Stimulated activated naive CD8-positive, alpha-beta T cell treated with anti-CD3 and anti-CD28 coated beads, Interleukin-15, amount 100 ng/mL, for 72 hours (primary cell): ENCODE data around the gene C1orf167.

ENCODE experiments used
- ATAC-seq: fragments of 150-1000 bp; cut with Tn5 transposase; 2 replicates; pipeline ENCODE4 v1.10.0; 2021; ENCODE audit warnings: mild to moderate bottlenecking, moderate library complexity
- DNase-seq, 2 donors: peaks; one replicate each; pipeline ENCODE4 v3.0.0; 2021 to 2022
- H3K27ac Mint-ChIP-seq, 2 donors: one replicate each; pipeline ENCODE4 v1.8.0; 2022; ENCODE audit warnings: mild to moderate bottlenecking in 2 of 2, mixed read lengths in 2 of 2, moderate library complexity in 2 of 2
- H3K27me3 Mint-ChIP-seq: one replicate; pipeline ENCODE4 v1.8.0; 2022; ENCODE audit warnings: mixed read lengths
- H3K4me1 Mint-ChIP-seq: one replicate; pipeline ENCODE4 v1.8.0; 2022; ENCODE audit warnings: mild to moderate bottlenecking, mixed read lengths
- H3K4me3 Mint-ChIP-seq, 2 donors: one replicate each; pipeline ENCODE4 v1.8.0; 2022; ENCODE audit warnings: mild to moderate bottlenecking in 2 of 2, mixed read lengths in 2 of 2, moderate library complexity in 1 of 2
- H3K9me3 Mint-ChIP-seq, 2 donors: one replicate each; pipeline ENCODE4 v1.8.0; 2022; ENCODE audit warnings: mixed read lengths in 2 of 2

The C1orf167 gene, protein sequence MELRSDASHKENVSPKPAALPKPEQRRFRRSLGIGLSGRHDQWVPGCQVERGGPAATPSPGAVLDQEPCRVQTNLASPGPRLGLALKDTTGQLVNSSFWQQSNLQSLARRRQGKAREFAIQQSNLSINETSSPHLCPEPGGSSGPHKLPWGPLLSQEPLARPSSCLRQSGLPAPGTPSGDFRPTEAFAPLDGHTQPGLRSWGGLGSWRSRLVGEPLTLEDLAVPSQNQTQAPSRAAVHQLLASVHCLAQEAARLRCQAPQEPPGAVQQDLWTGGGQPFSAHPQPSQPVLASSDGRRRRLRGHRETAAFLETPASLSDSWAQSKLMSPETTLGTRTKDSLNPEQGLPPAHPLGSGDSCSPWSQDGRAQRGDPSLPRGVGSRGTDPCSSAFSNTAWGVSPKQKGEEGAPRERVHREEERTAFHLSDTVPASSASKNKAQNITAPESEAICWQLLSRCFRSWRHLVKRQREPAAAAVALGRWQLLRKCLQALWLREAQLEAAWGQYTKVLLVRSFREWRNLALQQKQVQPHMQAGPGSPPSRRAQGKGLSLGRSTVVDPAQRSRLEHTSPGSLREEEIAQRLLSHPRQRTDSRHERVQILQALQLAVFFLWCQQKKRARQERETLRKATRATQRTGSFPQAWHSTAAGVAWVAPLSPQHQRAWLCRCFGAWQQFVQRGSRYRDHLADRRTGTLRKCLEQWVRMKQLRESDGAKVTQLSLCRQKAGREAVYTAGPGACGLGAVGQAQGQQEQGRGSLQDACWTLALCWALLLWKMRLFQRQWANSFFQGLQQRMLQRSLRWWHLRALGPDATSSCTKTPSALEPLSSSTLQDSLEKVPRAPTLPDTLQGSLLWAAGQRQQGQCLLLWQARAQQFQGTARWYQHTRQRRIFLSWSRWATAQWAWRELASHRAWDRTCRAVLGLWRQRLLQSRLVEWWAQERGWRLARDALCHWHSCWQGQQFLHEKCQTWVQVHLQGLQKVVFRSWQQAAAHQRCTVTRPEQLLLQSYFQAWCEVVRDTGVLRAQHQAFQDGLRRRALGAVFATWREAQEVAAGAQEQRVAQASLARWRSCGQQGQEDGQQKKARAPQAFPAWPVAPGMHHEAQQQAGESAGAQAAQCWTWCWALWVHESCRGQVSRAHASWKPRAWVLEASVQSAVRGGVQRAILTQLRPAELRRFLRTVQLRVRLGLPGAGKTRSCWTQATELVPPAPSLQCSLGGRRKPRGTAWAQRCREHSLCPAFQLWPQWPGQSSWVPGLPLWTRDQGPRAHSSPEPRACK (N-terminal part only)

DNA sequence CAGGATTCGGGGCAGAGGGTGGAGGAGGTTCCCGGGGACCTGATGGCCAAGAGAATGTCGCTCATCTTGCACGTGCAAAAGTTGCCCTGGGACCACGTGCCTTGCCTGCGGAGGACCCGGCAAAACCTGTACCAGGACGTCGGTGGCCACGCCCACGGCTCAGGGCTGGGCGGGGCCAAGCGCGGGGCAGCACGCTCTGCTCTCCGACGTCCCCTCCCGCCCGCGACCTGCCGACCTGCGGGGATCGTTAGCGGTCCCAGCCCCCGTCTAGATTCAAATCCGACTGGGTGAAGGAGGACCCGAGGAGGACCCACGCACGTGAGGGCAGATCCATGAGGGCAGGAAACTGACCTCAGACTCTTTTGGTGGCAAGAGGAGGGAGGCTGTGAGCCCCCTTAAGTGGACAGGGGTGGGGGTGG is at the start of gene C1orf167:
C1orf167 (plus strand) TSS at position 206 of the 419 bp plus-strand sequence. CDS start 2,208 bp downstream, outside the sequence.
- ATAC-seq (peak; percentile 43), DNase-seq (no peak)
- Mint-ChIP-seq H3K4me3 (peak within 1 kb of the TSS in 1 of 2 donors; percentile 39), H3K9me3 (no peaks in the 10 kb centered on the region), H3K27ac (no peak within 1 kb of the TSS), H3K4me1 (peaks cover 15% of the 10 kb centered on the region), H3K27me3 (peaks cover 41% of the 10 kb centered on the region)

DNA sequence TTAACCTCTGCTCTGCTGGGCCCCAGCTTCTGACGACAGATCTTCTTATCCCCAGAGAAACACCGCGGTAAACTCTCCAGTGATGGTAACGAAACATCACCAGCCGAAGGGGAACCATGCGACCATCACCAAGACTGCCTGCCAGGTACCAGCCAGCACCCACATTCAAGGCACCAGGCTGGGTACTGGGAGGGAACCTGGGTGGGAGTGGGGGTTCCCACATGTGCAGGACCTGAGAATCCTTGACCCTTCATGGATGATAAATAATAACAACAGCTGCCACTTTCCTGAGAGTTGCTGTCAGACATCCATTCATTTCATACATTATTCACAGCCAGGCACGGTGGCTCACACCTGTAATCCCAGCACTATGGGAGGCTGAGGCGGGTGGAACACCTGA is 49.7 kb upstream of the C1orf167 start:
- Mint-ChIP-seq H3K4me3 (no peak overlapping the region), H3K4me1 (peaks cover 9% of the 10 kb centered on the region), H3K9me3 (no peaks in the 10 kb centered on the region), H3K27ac (no peak overlapping the region), H3K27me3 (peaks cover 7% of the 10 kb centered on the region)
- DNase-seq = no peak
- ATAC-seq = no peak

DNA sequence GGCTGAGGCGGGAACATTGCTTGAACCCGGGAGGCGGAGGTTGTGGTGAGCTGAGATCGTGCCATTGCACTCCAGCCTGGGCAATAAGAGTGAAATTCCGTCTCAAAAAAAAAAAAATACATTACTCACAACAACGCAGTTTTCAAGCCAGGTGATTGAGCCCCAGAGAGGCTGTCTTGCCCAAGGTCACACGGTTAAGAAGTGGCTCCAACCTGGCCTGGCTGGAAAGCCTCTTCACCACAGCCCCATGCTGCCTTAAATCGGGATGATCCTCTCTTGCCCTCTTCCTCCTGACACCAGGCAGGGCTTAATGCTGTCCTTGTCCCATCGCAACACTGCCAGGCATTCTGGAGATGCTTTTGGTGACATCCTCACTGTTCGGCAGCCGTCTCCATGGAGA is 48.9 kb upstream of the C1orf167 start:
- H3K27me3 Mint-ChIP-seq = no peaks in the 10 kb centered on the region
- H3K4me3 Mint-ChIP-seq = no peak overlapping the region
- DNase-seq (no peak), ATAC-seq (no peak)
- peak overlapping the region in 1 of 2 donors; percentile 12 for H3K27ac Mint-ChIP-seq
- H3K4me1 Mint-ChIP-seq = peaks cover 9% of the 10 kb centered on the region
- H3K9me3 Mint-ChIP-seq = no peaks in the 10 kb centered on the region

DNA sequence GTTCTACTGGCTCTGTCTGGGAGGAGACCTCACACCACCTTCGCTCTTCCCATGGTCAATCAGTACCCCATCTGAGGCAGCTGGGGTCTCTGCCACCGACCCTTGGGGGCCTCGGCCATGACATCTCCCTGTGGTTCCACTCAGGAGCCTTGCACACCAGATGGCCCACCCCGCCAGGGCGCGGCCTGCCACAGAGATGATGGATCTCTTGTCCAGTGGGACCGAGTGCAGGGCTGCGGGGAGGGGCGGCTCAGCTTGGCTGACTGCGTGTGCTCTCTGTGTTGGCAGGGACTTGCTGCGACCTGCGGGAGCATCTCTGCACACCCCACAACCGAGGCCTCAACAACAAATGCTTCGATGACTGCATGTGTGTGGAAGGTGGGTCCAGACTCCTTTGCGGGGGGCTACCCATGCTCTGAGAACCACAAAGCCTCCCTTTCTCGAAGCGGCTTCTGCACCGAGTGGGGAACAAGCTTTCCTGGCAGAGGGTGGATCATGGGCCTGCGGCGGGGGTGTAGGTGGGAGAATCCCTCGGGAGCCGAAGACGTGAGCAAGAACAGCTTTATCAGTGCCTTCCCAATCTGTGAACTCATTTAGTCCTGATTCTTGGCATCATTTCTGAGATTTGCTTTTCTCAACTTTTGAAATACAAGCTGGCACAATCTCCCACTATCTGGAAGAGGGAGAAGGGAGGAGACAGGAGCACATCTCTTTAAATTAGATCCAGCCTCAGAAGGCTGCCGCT is 47.0 kb upstream of the C1orf167 start:
- Mint-ChIP-seq H3K4me1 (peaks cover 11% of the 10 kb centered on the region), H3K9me3 (no peaks in the 10 kb centered on the region), H3K4me3 (no peak overlapping the region), H3K27ac (peak overlapping the region in 1 of 2 donors; percentile 59), H3K27me3 (no peaks in the 10 kb centered on the region)
- DNase-seq = no peak
- no peak for ATAC-seq

DNA sequence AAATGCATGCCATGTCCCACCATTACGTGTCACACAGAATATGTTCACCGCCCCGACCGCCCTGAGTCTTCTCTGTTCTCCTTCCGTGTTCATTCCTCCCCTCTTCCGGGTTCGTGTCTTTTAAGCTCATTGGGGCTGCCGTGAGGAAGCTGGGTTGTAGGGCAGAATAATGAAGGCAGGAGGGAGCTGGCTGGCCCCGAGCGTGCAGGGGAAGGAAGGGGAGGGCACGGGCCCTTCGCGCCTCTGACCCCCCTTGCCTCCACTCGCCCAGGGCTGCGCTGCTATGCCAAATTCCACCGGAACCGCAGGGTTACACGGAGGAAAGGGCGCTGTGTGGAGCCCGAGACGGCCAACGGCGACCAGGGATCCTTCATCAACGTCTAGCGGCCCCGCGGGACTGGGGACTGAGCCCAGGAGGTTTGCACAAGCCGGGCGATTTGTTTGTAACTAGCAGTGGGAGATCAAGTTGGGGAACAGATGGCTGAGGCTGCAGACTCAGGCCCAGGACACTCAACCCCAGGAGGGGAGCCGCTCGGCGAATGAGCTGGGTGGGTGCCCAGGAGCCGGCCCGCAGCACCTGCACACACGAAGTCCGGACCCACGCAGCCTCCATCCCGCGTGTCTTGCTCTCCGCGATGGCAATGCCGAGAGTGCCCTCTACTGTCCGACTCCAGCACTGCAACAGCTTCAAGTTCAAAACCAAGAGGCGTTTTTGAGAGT is 42.5 kb upstream of the C1orf167 start:
- ATAC-seq = peak; percentile 87

DNA sequence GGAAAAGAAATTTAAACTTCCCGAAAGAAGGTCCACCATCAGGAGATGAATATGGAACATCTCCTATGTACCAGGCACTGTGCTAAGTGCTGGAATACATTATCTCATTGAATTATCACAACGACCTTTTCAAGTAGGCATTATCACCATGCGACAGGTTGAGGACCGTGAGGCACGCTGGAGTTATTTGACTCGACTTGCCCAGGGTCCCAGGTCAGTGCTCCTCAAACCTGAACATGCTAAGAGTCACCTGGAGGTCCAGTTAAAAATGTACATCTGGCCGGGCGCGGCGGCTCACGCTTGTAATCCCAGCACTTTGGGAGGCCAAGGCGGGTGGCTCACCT is 42.0 kb upstream of the C1orf167 start:
- ATAC-seq (no peak), DNase-seq (no peak)
- peak overlapping the region; percentile 78 to 91 for H3K4me3 Mint-ChIP-seq
- peaks cover 17% of the 10 kb centered on the region for H3K4me1 Mint-ChIP-seq
- H3K9me3 Mint-ChIP-seq = no peaks in the 10 kb centered on the region
- no peaks in the 10 kb centered on the region for H3K27me3 Mint-ChIP-seq
- peak overlapping the region in 1 of 2 donors; percentile 75 for H3K27ac Mint-ChIP-seq

More for the DNA sequence above, 42.5 kb upstream of the C1orf167 start:
- Mint-ChIP-seq H3K9me3 (no peaks in the 10 kb centered on the region), H3K27ac (peak overlapping the region; percentile 75 to 95), H3K27me3 (no peaks in the 10 kb centered on the region), H3K4me1 (peaks cover 17% of the 10 kb centered on the region), H3K4me3 (peak overlapping the region; percentile 78 to 91)
- DNase-seq = peak; percentile 76

DNA sequence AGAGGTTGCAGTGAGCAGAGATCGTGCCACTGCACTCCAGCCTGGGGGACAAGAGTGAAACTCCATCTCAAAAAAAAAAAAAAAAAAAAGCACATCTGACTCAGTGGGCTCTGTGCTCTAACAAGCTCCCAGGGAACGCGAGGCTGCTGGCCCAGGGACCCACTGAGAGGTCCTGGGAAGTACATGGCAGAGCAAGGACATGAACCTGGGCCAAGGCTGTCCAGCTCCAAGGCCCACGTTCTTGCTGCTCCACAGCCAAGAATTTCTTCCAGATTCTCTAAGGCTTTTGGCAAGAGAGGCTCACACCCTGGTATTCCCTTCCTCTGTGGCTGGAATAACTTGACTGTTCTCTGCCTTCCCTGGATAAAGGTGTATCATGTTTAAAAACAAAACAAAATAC is 41.5 kb upstream of the C1orf167 start:
- Mint-ChIP-seq H3K9me3 (no peaks in the 10 kb centered on the region), H3K4me3 (peak overlapping the region in 1 of 2 donors; percentile 9), H3K27me3 (no peaks in the 10 kb centered on the region), H3K4me1 (peaks cover 20% of the 10 kb centered on the region), H3K27ac (no peak overlapping the region)
- ATAC-seq = no peak
- DNase-seq = no peak

DNA sequence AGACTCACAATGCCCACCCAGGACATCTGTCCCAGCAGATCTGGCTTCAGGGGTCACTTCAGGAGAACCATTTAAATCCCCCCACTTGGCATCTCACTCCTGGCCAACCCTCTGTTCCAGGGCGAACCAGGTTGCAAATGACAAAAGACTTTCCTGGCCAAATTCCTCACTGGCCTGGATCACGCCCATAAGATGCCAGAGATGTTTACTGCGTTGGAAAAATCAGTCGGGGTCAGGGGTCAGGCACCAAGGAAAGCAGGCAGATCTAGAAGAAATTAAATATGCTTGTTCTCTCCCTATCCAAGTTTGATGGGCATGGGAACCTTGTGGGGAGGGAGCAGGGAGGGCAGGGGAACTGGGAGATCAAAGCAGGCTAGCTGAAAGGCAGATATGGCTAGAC is 40.7 kb upstream of the C1orf167 start:
- Mint-ChIP-seq H3K9me3 (no peaks in the 10 kb centered on the region), H3K4me3 (no peak overlapping the region), H3K4me1 (peaks cover 28% of the 10 kb centered on the region), H3K27me3 (no peaks in the 10 kb centered on the region), H3K27ac (no peak overlapping the region)
- DNase-seq (no peak), ATAC-seq (no peak)

DNA sequence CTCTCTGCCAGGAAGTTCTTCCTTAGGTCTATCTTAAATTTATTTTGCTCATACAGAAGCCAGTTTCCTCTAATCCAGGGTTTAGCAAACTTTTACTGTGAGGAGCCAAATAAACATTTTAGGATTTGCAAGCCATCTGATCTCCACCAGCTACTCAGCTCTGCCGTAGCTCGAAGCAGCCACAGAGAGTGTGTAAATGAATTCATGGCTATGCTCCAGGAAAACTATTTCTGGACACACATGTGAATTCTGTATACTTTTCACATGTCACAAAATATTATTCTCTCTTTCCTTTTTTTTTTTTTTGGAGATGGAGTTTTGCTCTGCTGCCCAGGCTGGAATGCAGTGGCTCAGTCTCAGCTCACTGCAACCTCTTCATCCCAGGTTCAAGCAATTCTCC is 39.5 kb upstream of the C1orf167 start:
- no peak for ATAC-seq
- Mint-ChIP-seq H3K9me3 (no peaks in the 10 kb centered on the region), H3K27me3 (no peaks in the 10 kb centered on the region), H3K4me3 (no peak overlapping the region), H3K4me1 (peaks cover 29% of the 10 kb centered on the region), H3K27ac (no peak overlapping the region)
- DNase-seq = no peak

DNA sequence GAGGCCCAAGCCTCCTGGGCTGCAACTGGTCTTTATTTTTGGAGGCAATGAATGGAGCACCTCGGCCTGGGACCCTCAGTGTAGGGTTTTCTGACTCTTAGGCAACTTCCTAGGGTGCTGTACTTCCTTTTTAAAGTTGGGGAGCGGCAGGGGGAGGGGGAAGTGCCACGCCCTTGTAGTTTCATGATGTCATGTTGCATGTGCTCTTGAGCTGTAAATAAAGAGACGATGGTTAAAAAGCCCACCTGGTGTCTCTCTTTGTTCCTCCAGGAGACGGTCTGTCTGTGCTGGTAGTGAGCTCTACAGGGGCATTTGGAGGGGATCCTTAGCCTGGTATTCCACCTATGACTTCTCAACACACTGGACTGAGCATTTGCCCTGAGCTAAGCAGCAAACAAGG is 36.4 kb upstream of the C1orf167 start:
- Mint-ChIP-seq H3K27me3 (no peaks in the 10 kb centered on the region), H3K4me1 (peaks cover 34% of the 10 kb centered on the region), H3K4me3 (no peak overlapping the region), H3K9me3 (no peaks in the 10 kb centered on the region), H3K27ac (no peak overlapping the region)
- no peak for ATAC-seq
- no peak for DNase-seq

DNA sequence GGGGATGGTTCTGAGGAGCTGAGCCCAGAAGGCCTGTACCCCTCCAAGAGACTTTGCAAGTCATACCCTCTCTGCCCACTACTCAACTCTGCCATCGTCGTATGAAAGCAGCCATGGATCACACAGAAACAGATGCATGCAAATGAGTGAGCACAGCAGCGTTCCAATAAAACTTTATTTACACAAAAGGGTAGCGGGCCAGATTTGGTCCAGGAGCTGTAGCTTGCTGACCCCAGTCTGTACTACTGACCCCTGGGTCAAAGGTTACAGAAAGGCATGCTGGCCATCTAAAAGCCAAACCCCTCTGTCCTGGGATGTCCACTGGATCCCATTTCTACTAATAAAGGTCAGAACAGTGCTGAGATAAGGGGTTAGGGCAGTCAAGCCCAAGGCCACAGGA is 34.9 kb upstream of the C1orf167 start:
- Mint-ChIP-seq H3K27ac (no peak overlapping the region), H3K4me3 (no peak overlapping the region), H3K27me3 (no peaks in the 10 kb centered on the region), H3K4me1 (peaks cover 49% of the 10 kb centered on the region), H3K9me3 (no peaks in the 10 kb centered on the region)
- no peak for ATAC-seq
- no peak for DNase-seq

DNA sequence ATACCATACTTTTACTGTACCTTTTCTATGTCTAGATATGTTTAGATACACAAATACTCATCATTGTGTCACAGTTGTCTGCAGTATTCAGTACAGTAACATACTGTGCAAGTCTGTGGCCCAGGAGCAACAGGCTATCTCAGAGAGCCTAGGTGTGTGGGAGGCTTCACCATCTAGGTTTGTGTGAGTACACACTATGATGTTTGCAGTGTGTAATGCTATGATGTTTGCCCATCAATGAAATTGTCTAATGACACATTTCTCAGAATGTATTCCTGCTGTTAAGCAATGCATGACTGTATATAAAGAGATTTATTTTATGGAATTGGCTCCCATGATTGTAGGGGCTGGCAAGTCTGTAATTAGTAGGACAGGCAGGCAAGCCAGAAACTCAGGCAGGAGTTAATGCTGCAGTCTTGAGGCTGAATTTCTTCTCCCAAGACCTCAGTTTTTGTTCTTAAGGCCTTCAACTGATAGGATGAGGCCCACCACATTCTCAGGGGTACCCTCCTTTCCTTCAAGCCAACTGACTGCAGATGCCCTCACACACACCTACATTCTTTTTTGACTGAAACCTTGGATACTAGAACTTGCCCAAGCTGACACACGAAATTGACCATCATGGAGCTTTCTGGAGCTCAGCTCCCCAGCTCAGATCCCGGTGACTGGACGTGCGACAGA is 33.7 kb upstream of the C1orf167 start:
- ATAC-seq (no peak), DNase-seq (no peak)
- Mint-ChIP-seq H3K4me1 (peaks cover 60% of the 10 kb centered on the region), H3K27ac (no peak overlapping the region), H3K4me3 (no peak overlapping the region), H3K27me3 (no peaks in the 10 kb centered on the region), H3K9me3 (no peaks in the 10 kb centered on the region)

DNA sequence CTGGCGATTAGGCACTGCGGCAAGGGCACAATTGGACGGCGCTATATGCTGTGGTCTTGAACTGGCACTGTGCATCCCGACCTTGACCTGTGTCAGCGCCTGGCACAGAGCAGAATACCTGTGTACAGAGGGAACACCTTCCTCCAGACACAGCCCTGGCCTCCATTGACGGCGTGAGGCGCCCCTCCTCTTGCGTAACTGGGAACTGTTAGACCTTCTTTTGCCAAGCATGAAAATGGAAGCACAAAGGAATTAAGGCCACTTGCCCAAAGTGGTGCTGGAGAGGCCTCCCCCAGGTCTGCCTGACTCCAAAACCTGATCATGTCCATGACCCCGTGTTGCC is 32.9 kb upstream of the C1orf167 start:
- no peak overlapping the region for H3K4me3 Mint-ChIP-seq
- no peaks in the 10 kb centered on the region for H3K27me3 Mint-ChIP-seq
- ATAC-seq = no peak
- no peak overlapping the region for H3K27ac Mint-ChIP-seq
- no peak for DNase-seq
- H3K4me1 Mint-ChIP-seq = peaks cover 66% of the 10 kb centered on the region
- H3K9me3 Mint-ChIP-seq = no peaks in the 10 kb centered on the region
